Measurements from ENCODE around the gene CD1C. TPM values are rescaled to one million over a fixed set of nuclear protein-coding genes. Genes with fewer than 3 reads are reported as not detected.

Gene CD1C
- total and polyA plus RNA-seq, 2 of the 8 experiments (the other 6 are each of a cell fraction or from before 2014, with no cell fraction given): 0.06 to 0.35 TPM

DNA sequence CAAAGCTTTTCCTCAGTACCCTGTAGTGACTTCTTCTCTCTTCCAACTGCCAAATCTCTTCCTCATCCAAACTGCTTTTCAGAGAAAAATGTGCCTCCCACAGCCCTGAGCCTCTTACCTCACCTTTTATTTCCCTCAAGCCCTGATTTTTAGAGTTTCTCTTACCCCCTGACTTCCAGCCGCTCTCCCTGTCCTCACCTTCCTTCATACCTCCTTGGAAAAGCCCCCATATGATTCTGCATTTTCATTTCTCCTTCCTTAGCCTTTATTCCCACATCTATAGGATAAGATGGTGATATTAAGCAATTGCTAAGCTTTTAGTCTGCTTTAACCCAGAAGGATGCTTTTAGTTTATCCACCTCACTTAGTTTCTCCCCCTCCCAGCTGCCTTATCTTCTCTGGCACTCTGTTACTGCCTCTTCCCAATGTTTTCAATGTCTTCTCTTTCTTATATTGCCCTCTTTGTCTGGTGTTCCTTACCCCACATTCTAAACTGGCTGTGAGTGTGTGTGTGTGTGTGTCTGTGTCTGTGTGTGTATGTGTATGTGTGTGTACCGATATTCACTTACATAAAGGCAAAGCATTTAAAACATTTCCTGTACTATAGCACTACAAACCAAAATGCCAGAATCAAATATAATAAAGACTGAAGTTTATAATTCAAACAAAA lies 41.9 kb downstream of the CD1C start, which contains the start of gene CD1B:
Gene CD1B, minus strand, starts transcription at position 51 of the 670 bp plus-strand sequence. CDS start 108 bp downstream, outside the sequence.
- no peaks in the 10 kb centered on the region; a peak in 1 of 4 replicates for H3K9me3 ChIP-seq (ENCODE audit: insufficient read depth in 2 of 2, low read depth in 1 of 2, low read length in 1 of 2)
- 83% methylated on average over 2 of the region's 2 CpGs; no CpG with 5 or more reads in 1 of the 2 experiments for whole genome bisulfite sequencing, 2 experiments (ENCODE audit: extremely low coverage in 1 of 2, insufficient coverage in 1 of 2, insufficient read length in 1 of 2, insufficient replicate concordance in 2 of 2, low coverage in 1 of 2, low lambda C conversion rate in 2 of 2, missing lambda C conversion rate in 1 of 2)
- TF ChIP-seq PHF8 (conservative IDR thresholded peaks at IDR 0.05; ENCODE audit: low read depth, low read length) (no peak), NRF1 (IDR thresholded peaks at IDR 0.05; ENCODE audit: low read depth, low read length) (no peak), POU5F1 (IDR thresholded peaks at IDR 0.05; ENCODE audit: low read depth, low read length) (no peak), EP300 (IDR thresholded peaks at IDR 0.05; ENCODE audit: borderline replicate concordance in 1 of 2, low read depth in 2 of 2, low read length in 2 of 2) (no peak), SUZ12 (IDR thresholded peaks at IDR 0.05; ENCODE audit: low read length) (no peak), MAFK (IDR thresholded peaks at IDR 0.05; ENCODE audit: low read depth, low read length) (no peak), SP4 (IDR thresholded peaks at IDR 0.05; ENCODE audit: low read length) (no peak), POLR2A (IDR thresholded peaks at IDR 0.05; ENCODE audit: control extremely low read depth in 1 of 2, low read depth in 2 of 2, low read length in 2 of 2) (no peak), CTBP2 (IDR thresholded peaks at IDR 0.05; ENCODE audit: borderline replicate concordance, insufficient read depth, insufficient read length, low read length) (no peak), SRF (IDR thresholded peaks at IDR 0.05; ENCODE audit: low read depth, low read length) (no peak), CHD1 (IDR thresholded peaks at IDR 0.05; ENCODE audit: low read depth, low read length) (no peak)
- TF ChIP-seq, protein P1, sequence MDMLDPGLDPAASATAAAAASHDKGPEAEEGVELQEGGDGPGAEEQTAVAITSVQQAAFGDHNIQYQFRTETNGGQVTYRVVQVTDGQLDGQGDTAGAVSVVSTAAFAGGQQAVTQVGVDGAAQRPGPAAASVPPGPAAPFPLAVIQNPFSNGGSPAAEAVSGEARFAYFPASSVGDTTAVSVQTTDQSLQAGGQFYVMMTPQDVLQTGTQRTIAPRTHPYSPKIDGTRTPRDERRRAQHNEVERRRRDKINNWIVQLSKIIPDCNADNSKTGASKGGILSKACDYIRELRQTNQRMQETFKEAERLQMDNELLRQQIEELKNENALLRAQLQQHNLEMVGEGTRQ (IDR thresholded peaks at IDR 0.05; ENCODE audit: low read length): no peak
- ChIA-PET POLR2A (ENCODE audit: partially characterized antibody) (no interaction called here), CTCF (ENCODE audit: partially characterized antibody) (interaction anchor here (1.4 to 3.1 kb wide), 2 partner anchors 127 to 128 kb away, joined by 7 to 33 read pairs; no protein-coding TSS in a partner anchor)
- H3K14ac ChIP-seq (ENCODE audit: insufficient read length): no peak within 1 kb of the TSS
- no peak within 1 kb of the TSS for H2BK120ac ChIP-seq (replicated peaks; ENCODE audit: low read depth, low read length)
- H2AFZ ChIP-seq (ENCODE audit: low read length): no peak within 1 kb of the TSS
- H3K56ac ChIP-seq (replicated peaks; ENCODE audit: insufficient read length, low read depth, low read length): no peak within 1 kb of the TSS
- no peak within 1 kb of the TSS for H4K8ac ChIP-seq (ENCODE audit: extremely low read depth, insufficient read depth, low read length)
- H3K4me1 ChIP-seq (replicated peaks in 1 of 4; ENCODE audit: control insufficient read depth in 3 of 4, insufficient read depth in 4 of 4, low read length in 3 of 4): no peaks in the 10 kb centered on the region
- H3K36me3 ChIP-seq (ENCODE audit: control insufficient read depth in 2 of 4, insufficient read depth in 4 of 4, low read length in 3 of 4): no peaks in the 10 kb centered on the region
- no peaks in the 10 kb centered on the region for H3K23me2 ChIP-seq (ENCODE audit: low read depth, low read length)
- H3K27me3 ChIP-seq (replicated peaks in 1 of 4; ENCODE audit: control insufficient read depth in 3 of 4, extremely low read depth in 1 of 4, insufficient read depth in 3 of 4, low read length in 3 of 4): no peaks in the 10 kb centered on the region
- H3K79me2 ChIP-seq (ENCODE audit: control insufficient read depth in 1 of 2, insufficient read depth in 2 of 2, low read length in 2 of 2): no peaks in the 10 kb centered on the region
- no peaks in the 10 kb centered on the region for H3K79me1 ChIP-seq (ENCODE audit: low read depth, low read length)
- no peak within 1 kb of the TSS for H3K27ac ChIP-seq (ENCODE audit: low read depth, low read length)
- no peak within 1 kb of the TSS for H3K4ac ChIP-seq (replicated peaks; ENCODE audit: insufficient read length, low read depth, low read length)
- H2AK5ac ChIP-seq (ENCODE audit: low read depth, low read length): no peak within 1 kb of the TSS
- no peak within 1 kb of the TSS for H3K4me2 ChIP-seq (ENCODE audit: insufficient read depth in 1 of 2, low read depth in 2 of 2, low read length in 2 of 2)
- H3K18ac ChIP-seq (ENCODE audit: extremely low read depth, low read length): no peak within 1 kb of the TSS
- H2BK5ac ChIP-seq (ENCODE audit: low read depth, low read length): no peak within 1 kb of the TSS
- H2BK12ac ChIP-seq (ENCODE audit: low read depth, low read length): no peak within 1 kb of the TSS
- no peak within 1 kb of the TSS for H3K4me3 ChIP-seq (ENCODE audit: extremely low read depth in 1 of 4, insufficient read depth in 2 of 4, low read depth in 3 of 4, low read length in 4 of 4)
- H4K20me1 ChIP-seq (replicated peaks in 1 of 2; ENCODE audit: control insufficient read depth in 1 of 2, insufficient read depth in 2 of 2, low read length in 2 of 2): no peaks in the 10 kb centered on the region
- H4K5ac ChIP-seq (ENCODE audit: insufficient read length, low read depth, low read length): no peak within 1 kb of the TSS
- H2BK20ac ChIP-seq (ENCODE audit: low read length): no peak within 1 kb of the TSS
- no peak within 1 kb of the TSS for H2BK15ac ChIP-seq (ENCODE audit: low read length)
- DNase-seq (ENCODE audit: low read depth in 1 of 2, low spot score in 2 of 2): no peak
- FAIRE-seq: no peak
- H3K9ac ChIP-seq (replicated peaks in 1 of 4; ENCODE audit: extremely low read depth in 1 of 4, low read depth in 3 of 4, low read length in 3 of 4): no peak within 1 kb of the TSS
- H4K91ac ChIP-seq (replicated peaks; ENCODE audit: insufficient read length, low read length): no peak within 1 kb of the TSS
- H3K23ac ChIP-seq (ENCODE audit: insufficient read length): no peak within 1 kb of the TSS
